NOMO-1 (cell line): ENCODE results near the gene ERI3.

Source experiments
- DNase-seq, 2 experiments: peaks; one replicate each; lab custom pipeline; 2025; ENCODE audit not compliant: unreplicated experiment in 2 of 2; lab: John Stamatoyannopoulos, UW

The ERI3 gene

DNA sequence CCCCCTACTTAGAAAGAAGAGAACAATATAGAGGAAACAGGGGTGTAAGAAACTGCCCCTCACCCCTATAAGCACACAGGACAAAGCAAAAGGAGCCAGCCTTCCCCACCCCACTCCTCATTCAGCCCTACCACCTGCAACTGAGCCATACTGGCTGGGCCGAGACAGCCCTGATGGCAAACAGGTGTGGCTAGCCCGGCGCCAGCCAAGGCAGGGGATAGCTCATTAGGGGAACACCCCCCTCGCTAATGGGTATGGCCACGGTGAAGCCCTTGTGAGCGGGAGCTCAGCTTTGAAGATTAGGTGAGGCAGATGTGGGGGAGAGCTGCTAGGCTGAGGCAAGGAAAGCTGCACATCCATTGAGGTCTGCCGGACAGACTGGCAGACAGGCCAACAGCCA is 65.5 kb downstream of the ERI3 start:
- DNase-seq: no peak

DNA sequence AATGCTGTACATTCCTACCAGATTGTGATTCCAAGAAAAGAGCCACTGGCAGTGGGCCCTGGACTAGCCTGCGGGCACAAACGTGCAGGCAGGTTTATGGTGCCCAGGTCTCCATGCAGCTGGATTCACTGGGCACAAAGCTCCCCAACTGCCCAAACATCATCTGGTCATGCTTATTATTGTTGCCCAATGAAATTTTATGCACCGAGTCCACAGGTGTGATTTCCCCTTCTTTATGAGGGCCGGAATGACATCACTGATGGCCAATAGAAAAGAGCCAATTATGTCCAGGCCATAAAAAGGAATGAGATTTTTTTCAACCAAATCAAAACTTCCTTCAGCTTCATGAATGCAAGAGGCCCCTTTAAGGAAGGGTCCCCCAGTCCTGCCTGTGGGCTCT is 66.2 kb downstream of the ERI3 start:
- DNase-seq: no peak

GRCh38 chr1:44284184-44284583 is 70.9 kb downstream of the ERI3 start:
- DNase-seq: no peak

DNA sequence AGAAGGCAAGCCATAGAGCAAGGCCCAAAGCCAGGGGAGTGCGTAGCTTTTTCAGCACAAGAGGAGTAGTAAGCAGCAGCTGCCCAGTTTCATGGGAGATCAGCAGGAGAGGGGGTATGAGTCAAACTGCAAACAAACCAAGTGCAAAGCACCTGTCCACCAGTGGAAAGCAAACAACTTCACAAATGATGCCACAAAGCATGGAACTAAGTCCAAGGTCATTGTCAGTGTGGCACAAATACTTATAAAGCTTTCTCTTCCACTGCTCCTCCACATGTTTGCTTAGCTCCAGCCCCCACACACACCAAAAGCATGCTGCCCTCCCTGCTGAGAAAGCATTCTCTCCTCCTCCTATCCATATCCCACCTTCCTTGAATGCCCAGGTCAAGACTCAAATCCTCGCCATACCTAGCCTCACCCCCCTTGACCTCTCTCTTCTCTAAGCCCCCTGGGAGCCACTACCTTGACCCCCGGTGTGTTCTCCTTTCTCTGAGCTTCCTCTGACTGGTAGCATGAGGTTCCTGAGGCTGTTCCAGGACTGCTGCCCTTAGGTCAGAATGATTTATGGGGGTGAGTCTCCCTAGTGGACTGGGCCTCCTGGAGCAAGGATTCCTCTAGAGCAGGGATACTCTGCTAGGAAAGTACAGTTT is 71.4 kb downstream of the ERI3 start:
- DNase-seq: no peak

DNA sequence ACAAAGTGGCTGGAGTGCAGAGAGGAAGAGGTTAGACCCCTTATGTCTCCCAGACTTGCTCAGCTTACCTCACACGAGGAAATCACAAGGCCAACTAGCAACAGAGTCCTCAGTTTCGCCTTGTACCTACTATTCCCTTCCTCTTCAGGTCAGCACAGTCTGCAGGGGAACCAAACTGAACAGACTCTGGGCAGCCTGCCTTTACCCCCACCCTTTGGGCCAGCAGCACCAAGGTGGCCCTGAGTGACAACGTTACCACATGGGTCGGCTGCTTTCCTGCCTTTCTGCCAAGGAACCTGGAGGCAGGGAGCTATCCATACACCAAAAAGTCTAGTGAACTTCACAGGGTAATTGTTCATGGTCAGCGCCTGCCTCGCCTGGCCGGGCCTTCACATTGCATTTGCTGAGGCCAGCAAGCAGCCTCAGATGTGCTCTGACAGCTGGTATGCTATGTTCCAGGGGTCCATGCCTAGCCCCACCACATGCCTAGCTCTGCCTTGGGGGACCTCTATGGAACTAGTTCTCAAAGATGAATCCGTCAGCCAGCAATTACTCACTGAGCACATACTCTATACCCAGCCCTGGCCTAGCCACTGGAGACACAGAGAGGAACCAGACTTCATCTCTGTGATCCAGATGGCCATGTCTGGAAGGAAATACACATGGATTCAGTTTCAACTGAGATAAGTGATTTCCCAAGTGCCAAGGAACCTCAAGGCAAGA is 72.2 kb downstream of the ERI3 start:
- no peak for DNase-seq

DNA sequence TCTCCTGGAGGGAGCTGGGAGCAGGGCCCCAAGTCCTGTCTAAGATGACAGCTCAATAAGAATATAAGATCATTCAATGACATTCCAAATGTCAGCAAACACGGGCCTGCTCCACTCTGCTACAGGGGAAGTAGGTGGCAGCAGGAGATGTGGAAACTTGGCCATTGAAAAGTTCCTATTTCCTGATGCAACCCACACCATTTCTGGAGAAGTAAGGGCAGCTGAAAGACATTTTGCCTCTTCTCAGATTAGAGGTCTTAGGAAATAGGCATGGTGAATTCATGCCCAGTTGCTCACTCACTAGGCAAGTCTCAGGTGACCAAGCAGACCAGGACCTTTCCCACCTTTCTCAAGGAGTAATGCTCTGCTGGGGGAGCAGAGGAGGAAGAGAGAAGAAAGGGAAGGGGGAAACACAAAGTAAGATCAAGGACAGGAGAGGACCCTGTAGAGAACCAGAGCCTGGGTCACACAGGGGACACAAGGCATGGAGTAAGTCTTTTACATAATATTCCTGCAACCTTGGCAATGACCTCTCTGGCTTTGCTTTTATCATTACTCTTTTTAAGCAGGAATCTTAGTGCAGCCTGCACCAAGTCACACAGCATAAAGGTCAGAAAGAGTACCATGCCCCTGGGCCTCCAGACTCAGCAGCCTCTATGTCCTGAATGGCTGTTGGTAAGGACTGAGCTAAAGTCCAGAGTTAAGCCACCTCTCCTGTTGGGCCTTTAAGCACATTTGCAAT is 72.9 kb downstream of the ERI3 start:
- DNase-seq: no peak

DNA sequence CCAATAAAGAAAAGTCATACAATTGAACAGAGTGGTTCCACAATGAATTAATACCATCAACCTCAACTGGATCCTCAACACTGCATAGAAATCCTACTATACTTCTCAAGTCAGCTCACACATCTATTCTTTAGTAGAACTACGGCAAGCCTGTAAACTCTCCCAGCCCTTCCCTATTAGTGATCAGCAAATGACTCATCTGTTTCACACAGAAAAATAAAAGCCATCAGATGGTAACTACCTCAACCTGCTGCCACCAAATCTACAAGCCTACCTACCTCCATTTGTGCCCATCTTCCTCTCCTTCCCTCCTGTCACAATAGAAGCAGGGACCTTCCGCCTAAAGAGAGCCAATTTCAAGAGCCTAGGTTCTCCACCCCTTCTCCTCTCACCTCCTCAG is 78.2 kb downstream of the ERI3 start:
- DNase-seq: no peak

GRCh38 chr1:44275991-44276405 is 79.1 kb downstream of the ERI3 start:
- peak; percentile 42 for DNase-seq

GRCh38 chr1:44275296-44275962 is 79.6 kb downstream of the ERI3 start:
- DNase-seq: no peak

DNA sequence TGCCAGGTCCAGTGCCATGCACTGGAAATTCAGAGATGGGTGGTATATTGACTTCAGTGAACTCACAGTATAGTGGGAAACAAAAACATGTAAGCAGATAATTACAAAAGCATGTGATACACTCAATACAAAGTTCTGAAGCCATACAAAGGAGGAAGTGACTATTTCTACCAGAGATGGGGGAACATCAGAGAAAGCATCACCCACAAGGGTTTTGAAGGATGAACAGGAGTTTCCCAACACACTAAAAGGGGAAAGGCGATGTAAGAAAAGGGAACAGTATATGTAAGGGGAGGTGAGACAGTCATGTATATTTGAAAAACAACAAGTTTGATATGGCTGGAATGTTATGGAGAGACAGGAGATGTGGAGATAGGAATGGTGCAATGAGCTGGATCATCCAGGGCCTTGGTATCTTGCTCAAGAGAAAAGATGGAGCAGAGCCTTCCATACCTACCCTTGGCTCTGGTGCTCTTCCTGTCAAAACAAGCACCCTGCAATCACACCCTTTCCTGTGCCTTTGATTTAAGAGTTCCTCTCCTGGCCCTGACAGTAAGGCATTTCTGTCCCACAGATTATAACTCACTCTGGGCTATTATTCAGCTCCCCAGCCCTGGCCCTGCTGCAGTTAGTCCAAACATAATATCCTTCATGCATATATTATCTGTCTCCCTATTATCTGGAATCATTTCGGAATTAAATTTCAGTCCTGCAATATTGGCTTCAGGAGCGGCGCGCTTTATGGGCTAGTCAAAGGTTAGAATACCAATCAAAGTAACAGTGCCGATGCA is 81.3 kb downstream of the ERI3 start:
- no peak for DNase-seq

- DNase-seq: no peak
These were observed 82.1 kb downstream of the ERI3 start for GRCh38 chr1:44272992-44273391.

GRCh38 chr1:44271646-44272045 is 83.4 kb downstream of the ERI3 start:
- no peak for DNase-seq

DNA sequence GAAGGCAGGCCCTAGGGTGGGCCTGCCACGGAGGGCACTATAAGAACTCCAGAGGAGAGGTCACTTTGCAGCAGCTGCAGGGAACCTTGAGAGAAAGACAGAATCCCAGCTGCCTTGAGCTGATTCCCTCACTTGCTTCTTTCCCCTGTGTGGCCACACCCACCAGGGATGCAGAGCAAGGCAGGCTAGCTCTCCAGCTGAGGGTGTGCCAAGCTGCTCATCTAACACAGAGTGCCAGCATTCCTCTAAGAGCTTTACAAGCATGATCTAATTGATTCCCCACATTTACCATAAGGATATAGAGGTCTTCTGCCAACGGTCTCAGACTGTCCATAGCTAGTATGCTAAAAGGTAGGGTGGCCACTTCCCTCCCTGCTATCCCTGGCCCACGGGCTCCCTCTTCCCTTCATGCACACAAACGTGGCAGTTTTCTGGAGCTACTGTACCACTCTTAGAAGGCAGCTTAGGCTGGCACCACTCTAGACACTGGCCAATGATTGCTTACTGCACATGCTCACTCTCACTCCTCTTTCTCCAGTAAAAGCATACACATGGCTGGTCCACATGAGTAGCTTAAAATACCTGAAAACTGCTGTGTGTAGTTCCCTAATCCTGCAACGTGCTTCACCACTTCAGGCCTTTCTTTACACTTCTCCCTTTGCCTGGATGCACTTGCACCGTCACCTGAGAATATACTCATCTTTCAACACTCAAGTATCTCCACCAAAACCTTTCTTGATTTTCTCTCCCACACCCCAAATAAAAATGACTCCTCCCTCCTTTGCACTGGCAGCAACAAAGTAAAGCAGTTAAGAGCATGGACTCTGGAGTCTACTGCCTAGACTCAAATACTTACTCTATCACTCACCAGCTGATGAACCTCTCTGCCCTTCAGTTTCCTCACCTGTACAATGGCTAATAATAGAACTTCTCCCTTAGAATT is 84.1 kb downstream of the ERI3 start:
- no peak for DNase-seq

- DNase-seq: no peak
These were observed 87.0 kb downstream of the ERI3 start for GRCh38 chr1:44268054-44268453.

DNA sequence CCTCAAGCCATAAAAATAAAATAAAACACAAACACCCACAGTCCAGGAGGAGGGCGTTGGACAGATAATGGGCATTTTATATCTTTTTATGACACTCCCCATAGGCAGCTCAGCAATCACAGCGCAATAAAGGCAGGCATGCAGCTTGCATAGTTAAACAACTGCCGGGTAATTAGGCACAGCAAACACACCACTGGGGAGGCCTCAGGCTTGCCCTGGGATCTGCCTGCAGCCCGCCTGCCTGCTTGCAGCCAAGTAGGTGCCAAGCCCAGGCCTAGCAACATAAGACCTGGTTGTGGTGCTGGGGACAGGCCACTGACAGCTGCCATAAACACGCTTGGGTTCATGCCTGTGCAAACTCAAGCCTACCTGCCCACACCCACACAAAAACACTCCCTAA is 87.6 kb downstream of the ERI3 start:
- no peak for DNase-seq

DNA sequence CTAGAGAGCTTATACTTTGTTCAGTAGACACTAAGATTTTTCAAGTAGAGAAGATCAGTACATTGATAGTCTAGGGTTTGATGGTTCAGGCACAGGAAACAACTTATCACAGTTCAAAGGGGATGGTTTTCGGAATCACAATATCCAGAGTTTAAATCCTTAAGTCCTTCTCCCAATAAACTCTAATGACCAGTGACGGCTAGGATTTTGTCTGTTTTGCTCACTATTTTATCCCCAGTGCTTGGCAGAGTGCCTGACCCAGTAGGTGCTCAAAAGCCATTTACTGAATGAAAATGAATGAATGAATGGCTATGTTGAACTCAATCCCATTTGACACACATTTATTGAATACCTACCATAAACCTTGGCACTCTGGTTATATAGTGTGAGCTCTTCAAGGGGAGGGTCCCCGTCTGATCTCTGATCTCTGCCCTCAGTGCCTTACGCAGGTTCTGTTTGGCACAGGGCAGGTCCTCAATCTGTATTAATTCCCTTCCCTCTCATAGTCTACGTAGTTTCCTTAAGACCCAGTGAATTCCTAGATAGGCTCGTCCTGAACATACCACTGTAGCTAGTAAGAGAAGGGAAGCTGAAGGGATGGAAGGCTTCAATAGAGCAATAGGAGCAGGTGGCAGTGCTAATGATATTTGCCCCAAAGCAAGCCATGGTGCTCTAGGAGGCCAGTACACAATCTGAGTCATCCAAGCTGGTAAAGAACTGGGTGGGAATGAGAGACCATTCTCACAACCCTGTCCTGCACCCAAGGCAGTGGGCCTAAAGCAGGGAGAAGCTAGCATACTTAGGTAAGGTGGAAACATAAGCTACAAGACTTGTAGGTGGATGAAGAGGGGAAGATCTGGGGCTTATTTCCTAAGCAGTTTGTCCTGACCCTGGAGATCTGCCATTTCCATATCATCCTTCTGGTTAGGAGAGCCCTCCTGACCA is 88.4 kb downstream of the ERI3 start:
- no peak for DNase-seq

- DNase-seq: peak in 1 of 2 experiments; percentile 13
These were observed 89.2 kb downstream of the ERI3 start for GRCh38 chr1:44265656-44266358.

- no peak for DNase-seq
These were observed 90.6 kb downstream of the ERI3 start for GRCh38 chr1:44264451-44264771.
